NCI-H2196 treated with DMSO at 0.1 percent for 48 hours (cell line): ENCODE results near the gene GNAI1.

Source experiments
- DNase-seq: peaks from one replicate; lab custom pipeline; 2025; ENCODE audit not compliant: unreplicated experiment; lab: John Stamatoyannopoulos, UW

Gene GNAI1

DNA sequence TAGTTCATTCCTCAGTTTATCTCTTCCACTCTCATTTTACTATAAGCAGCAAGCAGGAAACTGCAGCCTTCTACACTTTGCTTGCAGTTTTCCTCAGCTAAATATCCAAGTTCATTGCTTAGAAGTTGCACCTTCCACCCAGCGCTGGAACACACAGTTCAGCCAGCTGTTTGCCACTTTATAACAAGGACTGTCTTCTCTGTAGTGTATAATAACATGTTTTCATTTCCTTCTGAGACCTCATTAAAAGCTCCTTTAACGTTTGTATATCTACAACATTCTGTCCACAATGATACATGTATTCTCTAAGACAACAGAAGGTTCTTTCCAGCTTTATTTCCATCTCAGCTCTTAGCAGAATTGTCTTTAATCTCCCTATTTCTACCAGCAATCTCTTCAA is 74.1 kb downstream of the GNAI1 start:
- no peak for DNase-seq

DNA sequence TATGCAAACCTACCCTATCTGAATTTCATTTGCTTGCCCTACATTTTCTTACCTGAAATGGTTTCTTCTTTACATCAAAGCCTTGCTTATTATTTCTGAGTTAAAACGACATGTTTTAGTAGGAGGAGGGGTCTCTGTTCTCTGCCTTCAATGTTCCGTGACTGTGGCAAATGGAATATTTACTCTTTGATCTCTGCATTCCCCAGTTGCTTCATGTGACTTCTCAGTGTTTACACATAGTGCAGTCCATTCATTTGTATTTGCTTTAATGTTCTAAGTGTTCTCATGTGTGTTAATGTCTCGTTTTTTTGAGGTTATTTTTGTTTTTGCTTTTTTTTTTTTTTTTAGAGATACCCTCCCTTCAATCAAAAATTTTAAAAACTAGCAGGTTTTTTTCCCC is 75.8 kb downstream of the GNAI1 start:
- no peak for DNase-seq

DNA sequence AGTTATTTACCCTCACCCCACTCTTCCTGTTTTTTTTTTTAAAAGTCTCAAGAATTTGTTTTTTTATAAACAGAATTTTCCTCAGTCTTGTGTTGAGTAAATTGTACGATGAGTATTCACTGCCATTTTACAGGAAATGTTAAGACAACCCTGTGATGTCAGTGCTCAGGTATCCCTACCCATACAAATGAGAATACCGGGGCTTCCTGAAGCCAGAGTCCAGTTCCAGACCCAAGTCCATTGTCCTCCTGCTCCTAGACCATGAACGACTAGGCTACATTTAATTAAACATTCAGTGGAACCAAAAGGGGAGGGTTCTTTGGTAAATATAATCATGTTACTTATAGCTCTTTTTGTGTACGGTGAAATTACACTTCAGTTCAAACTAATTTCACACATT is 79.2 kb downstream of the GNAI1 start:
- no peak for DNase-seq

DNA sequence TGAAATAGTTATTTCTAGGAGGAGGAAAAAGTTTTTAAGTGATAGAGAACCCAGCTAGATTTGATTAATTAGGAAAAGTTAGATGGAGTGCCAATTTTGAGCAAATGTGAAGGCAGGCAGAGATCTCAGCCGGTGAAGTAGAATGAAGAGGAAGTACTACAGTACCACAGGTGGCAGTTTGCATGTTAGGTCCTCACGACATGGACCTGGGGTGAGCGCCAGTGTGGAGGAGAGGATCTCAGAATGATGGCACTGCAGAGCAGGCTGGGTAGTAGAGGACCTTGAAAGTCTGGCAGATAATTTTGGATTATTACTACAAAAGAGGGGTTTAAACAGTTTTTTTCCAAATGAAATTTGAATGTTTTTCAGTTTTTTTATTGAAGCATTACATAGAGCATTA is 81.1 kb downstream of the GNAI1 start:
- no peak for DNase-seq

DNA sequence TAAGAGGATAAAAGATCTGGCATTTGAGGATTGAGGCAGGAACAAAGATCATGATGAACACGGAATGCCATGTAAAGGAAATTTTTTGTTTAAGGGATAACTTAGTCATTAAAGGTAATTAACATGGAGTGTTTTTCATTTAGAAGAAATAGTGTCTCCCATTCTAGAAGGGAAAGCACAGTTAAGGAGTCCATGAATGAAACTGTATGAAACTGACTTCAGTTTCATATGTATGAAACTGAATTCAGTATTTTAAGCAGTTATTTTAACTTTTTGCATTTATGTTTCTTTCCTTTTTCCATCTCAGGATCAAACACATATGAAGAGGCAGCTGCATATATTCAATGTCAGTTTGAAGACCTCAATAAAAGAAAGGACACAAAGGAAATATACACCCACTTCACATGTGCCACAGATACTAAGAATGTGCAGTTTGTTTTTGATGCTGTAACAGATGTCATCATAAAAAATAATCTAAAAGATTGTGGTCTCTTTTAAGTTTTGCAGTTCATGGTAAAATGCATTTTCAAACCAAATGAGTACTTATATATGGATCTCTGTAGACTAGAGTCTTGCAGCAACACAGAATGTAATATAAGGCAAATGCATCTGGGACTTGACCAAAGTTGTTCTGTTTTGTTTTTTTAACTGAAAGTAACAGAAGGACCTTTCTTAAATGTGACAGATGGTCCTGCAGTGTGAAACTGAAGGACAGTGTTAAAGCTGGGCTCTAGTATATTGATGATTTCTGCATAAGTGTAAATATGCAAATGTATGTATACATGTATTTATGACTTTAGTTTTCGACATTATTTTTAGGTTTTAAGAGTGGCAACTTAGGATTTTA is 82.6 kb downstream of the GNAI1 start:
- DNase-seq: no peak

DNA sequence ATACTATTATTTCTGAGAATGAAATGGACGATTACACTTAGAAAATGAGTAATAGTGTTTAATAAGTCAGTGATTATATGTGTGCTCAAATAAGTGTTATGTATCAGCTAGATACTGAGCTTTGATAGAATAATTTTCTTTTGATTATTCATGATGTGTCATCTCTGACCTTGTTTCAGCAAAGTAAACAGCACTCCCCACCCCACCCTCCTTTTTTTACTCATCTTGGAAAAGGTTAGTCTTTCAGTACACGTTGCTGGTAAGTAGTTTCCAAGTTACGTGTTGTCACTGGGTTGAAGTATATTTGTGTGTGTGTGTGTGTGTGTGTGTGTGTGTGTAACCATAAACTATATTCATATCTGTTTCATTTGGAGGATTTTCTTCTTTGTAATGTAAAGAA is 84.1 kb downstream of the GNAI1 start:
- DNase-seq: no peak

DNA sequence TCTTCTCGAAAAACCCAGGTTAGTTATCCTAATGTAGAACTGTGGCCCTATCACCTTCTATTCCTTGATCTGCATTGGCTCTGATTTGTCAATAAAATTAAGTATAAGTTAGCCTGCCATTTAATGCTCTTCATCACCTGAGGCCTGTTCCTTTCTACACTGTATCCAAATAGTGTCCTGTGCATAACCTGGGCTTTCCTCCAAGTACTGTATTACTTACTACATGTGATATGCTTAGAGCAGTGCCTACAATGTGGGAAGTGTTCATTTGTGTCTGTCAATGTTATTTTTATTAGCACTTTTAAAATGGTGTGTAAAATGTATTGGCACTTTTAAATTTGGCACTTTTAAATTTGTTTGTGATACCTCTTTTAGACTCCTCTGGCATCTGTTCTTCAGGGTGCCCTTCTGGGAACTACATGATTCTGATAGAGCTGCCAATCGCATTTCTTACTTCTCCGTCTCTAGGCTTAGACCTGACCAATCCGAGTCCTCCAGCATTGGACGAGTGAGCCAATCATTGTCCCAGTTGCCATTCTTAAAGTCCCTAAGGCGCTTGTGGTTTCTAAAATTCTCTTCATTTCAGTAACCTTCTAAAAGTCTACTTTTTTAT is 85.5 kb downstream of the GNAI1 start:
- DNase-seq: no peak

DNA sequence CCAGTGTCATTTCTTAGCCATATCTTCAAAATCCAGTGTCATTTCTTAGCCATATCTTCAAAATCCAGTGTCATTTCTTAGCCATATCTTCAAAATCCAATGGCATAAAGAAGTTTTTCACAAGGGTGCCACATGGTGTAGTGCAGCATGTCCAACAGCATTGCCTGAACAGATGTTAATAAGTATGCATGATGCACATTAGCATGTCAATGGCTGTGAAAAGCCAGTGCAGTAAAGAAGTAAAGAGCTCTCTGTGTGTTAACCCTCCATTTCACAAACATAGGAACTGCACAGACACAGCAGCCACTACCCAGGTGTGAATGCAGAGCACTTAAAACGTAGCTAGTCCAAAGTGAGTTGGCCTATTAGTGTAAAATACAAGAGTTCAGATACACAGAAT is 89.8 kb downstream of the GNAI1 start:
- DNase-seq: no peak

DNA sequence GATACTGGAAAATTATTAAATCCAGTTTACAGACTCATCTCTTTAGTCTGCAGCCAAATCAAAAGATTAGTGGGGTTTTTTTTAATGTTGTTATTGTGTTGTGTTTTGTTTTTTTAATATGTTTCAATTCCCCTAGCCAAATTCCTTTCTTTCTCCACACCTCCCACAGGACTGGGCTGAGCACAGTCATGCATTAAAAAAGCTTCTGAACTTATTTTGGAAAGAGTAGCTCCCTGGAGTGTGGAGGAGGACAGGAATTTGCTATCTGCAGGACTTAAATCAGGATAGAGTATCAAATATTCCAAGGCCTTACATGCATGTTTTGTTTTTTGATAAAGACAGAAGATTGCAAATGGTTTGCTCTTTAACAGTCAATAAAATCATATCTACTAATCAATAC is 90.7 kb downstream of the GNAI1 start:
- DNase-seq: no peak

DNA sequence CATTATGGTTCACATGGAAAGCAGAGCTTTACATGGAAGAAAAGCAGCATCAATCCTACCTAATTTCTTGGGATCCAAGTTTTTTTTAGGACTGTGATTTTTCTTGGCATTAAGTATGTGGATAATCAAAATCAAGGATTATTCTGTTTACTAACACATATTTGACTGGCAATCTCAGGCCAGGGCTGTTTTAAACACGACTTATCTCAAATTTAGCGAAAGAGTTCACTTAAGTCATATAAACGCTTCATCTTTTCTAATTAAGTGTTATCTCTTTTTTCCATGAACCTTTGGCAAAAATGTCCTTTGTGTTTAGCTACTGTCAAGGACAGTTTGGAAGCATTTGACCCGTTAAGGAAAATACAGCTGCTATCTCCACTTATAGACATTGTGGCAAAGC is 92.0 kb downstream of the GNAI1 start:
- no peak for DNase-seq

DNA sequence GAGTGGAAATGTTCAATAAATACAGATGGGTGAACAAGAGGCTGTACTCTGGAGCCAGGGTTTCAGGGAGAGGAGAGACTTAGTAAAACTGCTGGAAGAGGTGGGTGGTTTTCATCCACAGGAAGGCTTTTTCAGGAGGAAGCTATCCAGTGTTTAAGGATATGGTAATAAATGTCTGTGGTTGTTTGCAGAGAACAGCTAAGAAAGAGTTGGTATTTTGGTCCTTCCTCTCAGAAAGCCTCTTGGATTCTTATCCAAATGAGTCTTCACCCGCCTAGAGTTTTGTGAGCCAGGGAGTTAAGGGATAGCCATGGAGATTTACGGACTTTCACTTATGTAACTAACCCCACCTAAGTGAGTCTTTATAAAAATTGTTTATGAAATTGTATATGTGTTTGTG is 95.7 kb downstream of the GNAI1 start:
- no peak for DNase-seq

DNA sequence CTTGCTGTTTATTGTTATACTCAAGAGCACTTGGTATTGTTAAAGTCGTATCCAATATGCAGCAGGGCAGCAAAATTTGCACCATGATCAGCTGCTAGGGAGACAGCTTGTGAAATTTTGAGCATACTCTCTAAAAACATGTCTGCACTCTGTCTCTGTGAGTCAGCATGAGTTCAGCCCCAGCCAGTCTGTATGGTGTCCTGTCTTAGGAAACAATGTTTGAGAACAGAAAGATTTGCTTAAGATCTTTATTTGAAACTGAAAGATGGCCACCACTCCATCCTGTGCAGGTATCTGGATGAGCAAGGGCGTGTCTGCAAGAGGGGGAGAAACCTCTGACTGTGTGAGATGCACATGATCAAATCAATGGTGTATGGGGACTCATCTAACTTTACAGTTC is 97.1 kb downstream of the GNAI1 start:
- DNase-seq: no peak

DNA sequence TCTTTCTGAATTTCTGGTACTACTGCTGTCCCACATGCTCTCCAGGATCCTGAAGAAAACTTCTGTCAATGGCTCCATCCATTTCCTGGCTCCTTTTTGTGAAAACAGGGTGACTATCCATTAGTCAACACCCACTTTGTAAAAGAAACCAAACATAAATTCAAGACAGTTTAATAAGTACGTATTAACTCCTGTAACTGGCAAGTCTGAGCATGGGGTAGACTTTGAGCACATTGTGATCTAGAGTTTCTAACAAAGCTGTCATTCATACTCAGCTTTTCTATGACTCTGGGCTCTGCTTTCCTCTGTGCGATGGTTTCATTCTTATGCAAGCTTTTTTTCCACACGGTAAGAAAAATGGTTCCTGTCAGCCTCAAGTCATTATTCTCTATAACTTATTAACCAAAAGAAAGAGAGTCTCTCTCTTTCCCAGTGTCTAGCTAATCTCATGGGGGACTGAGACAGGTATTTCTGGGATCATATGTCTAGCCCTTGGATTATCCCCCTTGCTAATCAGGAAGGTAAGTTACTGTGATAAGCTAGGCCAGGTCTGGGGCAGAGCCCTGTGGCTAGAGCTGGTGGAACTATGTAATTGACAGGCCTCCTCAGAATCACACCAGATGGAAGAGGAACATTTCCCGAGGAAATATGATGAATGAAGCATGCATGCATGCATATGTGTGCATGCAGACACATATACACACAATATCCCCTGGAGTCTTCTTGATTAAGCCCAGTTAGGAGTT is 98.5 kb downstream of the GNAI1 start:
- no peak for DNase-seq

DNA sequence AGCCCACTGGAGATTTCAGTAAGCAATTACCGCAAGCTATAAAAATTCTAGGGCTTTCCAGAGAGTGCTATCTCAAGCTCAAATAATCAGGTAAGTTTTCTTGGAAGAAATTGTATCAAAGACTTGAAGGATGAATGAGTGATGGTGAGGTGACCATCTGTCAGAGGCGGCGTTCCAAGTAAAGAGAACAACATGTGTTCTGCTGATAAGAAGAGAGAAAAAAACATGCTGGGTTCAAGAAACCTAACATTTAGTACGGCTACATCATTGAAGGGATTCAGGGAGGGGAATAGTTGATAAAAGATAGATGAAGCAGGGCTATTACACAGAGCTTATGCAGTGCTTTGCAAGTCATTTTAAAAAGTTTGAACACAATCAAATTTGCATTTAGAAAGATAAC is 100.7 kb downstream of the GNAI1 start:
- no peak for DNase-seq

DNA sequence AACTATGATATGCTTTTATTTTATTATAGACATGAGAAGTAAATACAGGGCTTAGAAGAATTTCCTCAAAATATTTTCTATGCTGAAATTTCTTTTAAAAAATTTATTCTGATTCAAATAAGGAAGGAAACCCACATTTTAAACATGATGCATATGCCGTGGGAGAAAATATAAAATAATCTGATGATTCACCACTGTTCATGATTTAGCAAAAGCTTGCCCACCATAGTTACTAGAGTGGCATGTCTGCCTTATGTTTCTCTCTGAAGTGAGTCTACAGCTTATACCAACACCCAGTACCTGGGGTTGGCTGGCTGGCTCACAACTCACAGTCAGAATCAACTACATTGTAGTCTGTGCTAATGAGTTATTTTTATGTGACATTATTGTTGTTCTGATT is 102.0 kb downstream of the GNAI1 start:
- no peak for DNase-seq

DNA sequence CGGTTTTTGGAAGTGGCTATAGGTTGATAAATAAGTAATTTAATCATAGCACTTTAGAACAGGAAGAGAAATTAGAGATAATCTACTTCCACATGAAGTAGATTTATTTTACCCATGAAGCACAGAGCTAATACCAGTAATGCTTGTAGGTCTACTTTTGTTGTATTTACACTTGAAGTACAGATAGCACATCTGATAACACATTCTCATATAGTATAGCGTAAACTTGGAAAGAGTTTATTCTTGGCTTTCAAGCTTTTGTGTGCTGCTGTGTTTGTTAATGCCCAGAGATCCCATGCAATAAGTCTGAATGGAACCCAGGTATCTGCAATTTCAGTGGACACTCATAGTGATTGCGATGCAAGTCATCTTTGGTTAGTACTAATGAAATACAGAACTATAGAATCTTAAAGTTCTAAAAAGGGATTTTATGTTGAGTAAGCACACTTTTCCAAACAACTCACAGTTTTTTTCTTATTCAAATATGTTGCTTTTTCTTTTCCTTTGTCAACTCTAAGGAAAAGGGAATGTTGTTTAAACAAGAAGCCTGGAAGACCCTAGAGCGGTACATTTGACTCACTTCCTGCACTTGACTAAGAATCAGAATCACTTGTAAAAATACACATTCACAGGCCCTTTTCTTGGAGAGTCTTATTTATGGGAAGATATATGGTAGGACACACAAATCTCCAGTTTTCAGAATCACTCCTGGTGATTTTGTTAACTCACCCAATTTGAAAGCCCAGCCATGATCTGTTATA is 105.8 kb downstream of the GNAI1 start:
- no peak for DNase-seq

DNA sequence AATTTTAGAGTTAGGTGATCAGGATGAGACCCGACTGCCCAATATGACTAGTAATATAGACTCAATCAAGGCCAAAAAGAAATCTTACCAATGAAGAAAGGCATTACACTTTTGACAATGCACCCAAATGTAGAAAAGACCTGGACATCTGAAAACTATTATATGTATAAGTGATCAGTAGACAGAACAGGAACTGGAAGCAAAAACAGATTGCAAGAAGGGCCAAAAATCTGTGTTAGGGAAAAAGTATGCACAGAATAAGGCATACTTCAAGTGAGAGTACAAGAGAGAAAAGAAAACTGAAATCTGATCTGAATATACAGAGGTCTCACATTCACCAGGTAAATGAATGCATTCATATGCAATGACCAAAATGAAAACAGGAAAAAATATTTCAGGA is 107.0 kb downstream of the GNAI1 start:
- DNase-seq: no peak

DNA sequence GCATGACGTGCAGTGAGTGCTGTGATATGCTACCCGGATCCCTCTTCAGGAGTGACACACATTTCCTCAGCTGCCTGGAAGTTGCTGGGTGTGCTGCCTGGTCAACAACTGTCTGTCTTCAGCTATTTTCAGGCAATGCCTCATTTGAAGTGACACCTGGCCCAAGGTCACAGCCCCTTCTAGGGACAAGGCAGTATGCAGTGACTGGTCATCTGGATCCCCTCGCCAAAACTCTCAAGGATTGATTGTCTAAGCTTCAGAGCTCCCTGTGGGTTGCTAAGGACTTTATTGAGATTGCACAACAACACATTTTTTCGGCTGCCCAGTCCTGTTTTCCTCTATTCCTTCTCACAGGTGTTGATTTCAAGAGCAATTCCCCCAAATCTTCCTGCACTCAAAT is 108.8 kb downstream of the GNAI1 start:
- no peak for DNase-seq

DNA sequence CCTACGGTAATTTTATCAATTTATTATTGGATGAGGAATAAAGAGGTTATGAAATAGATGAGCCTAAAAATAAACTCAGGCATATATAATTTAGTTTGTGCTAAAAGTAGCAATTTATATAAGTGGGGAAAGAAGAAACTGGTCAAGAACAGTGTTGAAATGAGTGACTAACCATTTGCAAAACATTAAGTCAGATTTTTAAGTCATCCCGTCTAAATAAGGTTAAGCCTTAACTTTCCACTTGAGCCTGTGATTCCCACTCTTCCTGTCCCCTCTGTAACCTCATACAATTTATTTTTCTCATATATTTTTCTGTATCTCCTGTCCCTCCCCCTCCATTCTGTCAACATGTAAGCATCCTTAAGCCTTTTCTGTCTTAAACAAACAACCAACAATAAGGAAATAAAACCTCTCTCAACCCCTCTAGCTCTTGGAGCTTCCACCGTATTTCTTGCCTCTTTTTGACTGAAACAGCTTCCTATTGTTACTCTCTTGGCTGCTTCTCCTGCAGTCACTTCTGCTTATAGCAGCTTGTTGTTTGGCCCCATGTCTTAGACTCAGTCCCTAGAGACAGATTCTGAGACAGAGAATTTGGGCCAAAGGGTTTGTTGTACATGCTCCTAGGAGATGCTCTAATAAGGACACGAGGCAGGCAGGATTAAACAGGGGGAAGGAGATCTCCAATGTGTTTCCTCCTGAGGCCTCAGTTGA is 109.7 kb downstream of the GNAI1 start:
- no peak for DNase-seq

DNA sequence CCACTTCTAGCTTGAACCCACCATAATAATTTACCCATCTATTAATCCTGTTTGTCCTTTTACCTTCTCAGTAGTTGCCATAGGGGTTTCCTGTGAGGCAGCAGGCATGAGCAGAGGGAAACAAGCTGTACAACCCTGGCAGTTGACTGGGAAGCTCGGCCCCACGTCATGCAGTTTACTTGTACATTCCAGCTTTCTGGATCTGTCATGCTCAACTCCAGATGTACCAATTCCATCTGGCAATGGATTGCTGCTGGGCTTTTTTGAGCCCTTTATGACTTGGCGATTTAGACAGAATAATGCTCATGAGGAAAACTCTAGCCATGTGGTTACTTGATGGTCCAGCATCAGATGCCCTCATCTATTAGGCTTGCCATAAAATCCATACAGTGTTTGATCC is 112.5 kb downstream of the GNAI1 start:
- no peak for DNase-seq

DNA sequence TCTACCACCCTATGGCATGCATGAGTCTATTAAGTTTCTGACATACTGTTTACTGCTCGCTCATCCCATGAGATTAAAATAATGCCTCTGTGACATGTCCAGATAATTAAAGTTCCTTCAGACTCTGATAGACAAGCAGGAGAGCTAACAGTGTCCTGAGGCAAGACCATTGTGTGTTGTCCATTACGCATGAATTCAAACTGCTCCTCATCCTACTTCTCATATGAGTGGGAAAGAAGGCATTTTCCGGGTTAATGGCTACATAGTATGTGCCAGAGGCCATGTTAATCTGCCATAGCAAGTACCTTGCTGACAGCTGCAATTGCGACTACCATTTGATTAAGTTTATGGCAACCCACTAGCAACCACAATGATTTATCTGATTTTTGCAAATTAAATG is 113.3 kb downstream of the GNAI1 start:
- no peak for DNase-seq
